Measurements from ENCODE around the gene OR4D10. TPM values are rescaled to one million over a fixed set of nuclear protein-coding genes. Genes with fewer than 3 reads are reported as not detected.

Gene OR4D10
- total RNA-seq, 2 donors from 2014 or later = not detected

- Histone ChIP-seq H3K9me3 (no peaks in the 10 kb centered on the region), H3K36me3 (replicated peaks in 1 of 2; ENCODE audit: insufficient read depth in 1 of 2, low read depth in 2 of 2) (no peaks in the 10 kb centered on the region), H3K27ac (no peak within 1 kb of the TSS), H3K4me1 (no peaks in the 10 kb centered on the region), H3K4me3 (no peak within 1 kb of the TSS), H3K27me3 (no peaks in the 10 kb centered on the region)
- intact Hi-C loops (cut with DNase I) = no loop called here
- TF ChIP-seq POLR2A (IDR thresholded peaks at IDR 0.05) (no peak), CTCF (IDR thresholded peaks at IDR 0.05) (no peak)
- WGBS, 2 donors = 58 to 73% methylated on average over 2 of the region's 2 CpGs
- DNase-seq (no peak), ATAC-seq (no peak)
Measured at GRCh38 chr11:59456661-59457060, 16.5 kb upstream of the OR4D10 start, which contains the start of gene OR4D6. Gene OR4D6 (plus strand): TSS chr11:59456961. CDS start chr11:59456961, 0 bp downstream.

DNA sequence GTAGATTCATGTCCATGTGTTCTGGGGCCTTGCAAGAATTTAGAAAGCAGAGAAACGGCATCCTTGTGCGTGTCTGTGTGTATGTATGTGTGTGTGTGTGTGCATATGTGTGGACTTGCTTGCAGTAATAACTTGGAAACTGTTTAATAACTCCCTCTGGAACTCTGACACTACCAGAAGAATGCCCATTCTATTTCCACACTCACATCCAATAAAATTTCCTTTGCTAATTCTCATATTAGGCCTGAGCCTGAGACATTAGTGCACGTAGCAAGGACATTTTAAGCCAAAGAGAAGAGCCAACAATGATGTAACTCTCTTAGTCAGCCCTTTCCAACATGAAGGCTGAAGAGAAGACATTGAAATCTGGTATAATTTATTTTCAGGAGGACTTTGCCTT, 13.2 kb upstream of the OR4D10 start:
- Histone ChIP-seq H3K27me3 (no peaks in the 10 kb centered on the region), H3K4me1 (no peaks in the 10 kb centered on the region), H3K36me3 (replicated peaks in 1 of 2; ENCODE audit: insufficient read depth in 1 of 2, low read depth in 2 of 2) (no peaks in the 10 kb centered on the region), H3K9me3 (no peaks in the 10 kb centered on the region), H3K27ac (no peak overlapping the region), H3K4me3 (no peak overlapping the region)
- DNase-seq = no peak
- no peak for ATAC-seq
- WGBS, 2 donors = 87 to 88% methylated on average over 3 of the region's 3 CpGs
- TF ChIP-seq POLR2A (IDR thresholded peaks at IDR 0.05) (no peak), CTCF (IDR thresholded peaks at IDR 0.05) (no peak)
- intact Hi-C loops (cut with DNase I) = no loop called here

DNA sequence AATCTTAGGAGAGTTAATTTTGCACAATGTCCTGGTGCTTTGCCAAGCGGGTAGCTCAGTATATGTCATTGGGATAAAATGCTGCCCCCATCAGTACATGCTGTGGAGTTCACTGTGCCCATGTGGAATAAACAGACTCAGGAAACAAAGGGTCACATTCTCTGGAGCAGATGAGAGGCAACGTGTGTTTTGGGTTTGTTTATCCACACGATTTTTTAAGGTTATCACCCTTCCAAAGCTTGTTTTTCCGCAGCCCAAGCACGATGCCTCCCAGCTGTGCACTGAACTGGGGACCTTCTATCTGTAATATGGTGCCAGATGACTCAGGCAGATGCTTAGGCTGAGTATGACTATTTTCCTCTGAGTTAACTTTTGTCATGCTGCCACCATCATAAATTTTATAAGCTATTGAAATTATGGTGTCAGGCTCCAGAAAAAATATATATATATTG, 9.9 kb upstream of the OR4D10 start:
- intact Hi-C loops (cut with DNase I) = no loop called here
- WGBS, 2 donors = 29 to 42% methylated on average over 5 of the region's 5 CpGs

GRCh38 chr11:59475176-59475575, 2.1 kb downstream of the OR4D10 start:
- 62 to 68% methylated on average over 9 of the region's 9 CpGs for whole genome bisulfite sequencing, 2 donors
- no peaks in the 10 kb centered on the region for H3K36me3 ChIP-seq (replicated peaks in 1 of 2; ENCODE audit: insufficient read depth in 1 of 2, low read depth in 2 of 2)
- ATAC-seq = no peak
- H3K4me1 ChIP-seq = no peaks in the 10 kb centered on the region
- no peaks in the 10 kb centered on the region for H3K27me3 ChIP-seq
- H3K27ac ChIP-seq = no peak overlapping the region
- no peaks in the 10 kb centered on the region for H3K9me3 ChIP-seq
- H3K4me3 ChIP-seq = no peak overlapping the region
- no peak for DNase-seq
- intact Hi-C loops (cut with DNase I) = no loop called here
- TF ChIP-seq CTCF (IDR thresholded peaks at IDR 0.05) (no peak), POLR2A (IDR thresholded peaks at IDR 0.05) (no peak)

More for the DNA sequence above, 9.9 kb upstream of the OR4D10 start:
- TF ChIP-seq CTCF (IDR thresholded peaks at IDR 0.05) = no peak
- no peaks in the 10 kb centered on the region for H3K9me3 ChIP-seq
- no peaks in the 10 kb centered on the region for H3K27me3 ChIP-seq
- no peaks in the 10 kb centered on the region for H3K36me3 ChIP-seq (replicated peaks in 1 of 2; ENCODE audit: insufficient read depth in 1 of 2, low read depth in 2 of 2)
- no peak overlapping the region for H3K27ac ChIP-seq
- H3K4me1 ChIP-seq = no peaks in the 10 kb centered on the region
- no peak for DNase-seq
- no peak overlapping the region for H3K4me3 ChIP-seq
- ATAC-seq = no peak

GRCh38 chr11:59479906-59480305, 6.8 kb downstream of the OR4D10 start:
- H3K27ac ChIP-seq = no peak overlapping the region
- no peaks in the 10 kb centered on the region for H3K27me3 ChIP-seq
- no peaks in the 10 kb centered on the region for H3K4me1 ChIP-seq
- no peaks in the 10 kb centered on the region for H3K36me3 ChIP-seq (replicated peaks in 1 of 2; ENCODE audit: insufficient read depth in 1 of 2, low read depth in 2 of 2)
- ATAC-seq (no peak), DNase-seq (no peak)
- intact Hi-C loops (cut with DNase I) = no loop called here
- H3K4me3 ChIP-seq = no peak overlapping the region
- H3K9me3 ChIP-seq = no peaks in the 10 kb centered on the region
- TF ChIP-seq CTCF (IDR thresholded peaks at IDR 0.05) = no peak
- no peak for TF ChIP-seq POLR2A (IDR thresholded peaks at IDR 0.05)
